ENCODE measurements around the gene KCNK6.
"Not testable (repeated sequence)": the region's sequence is repeated elsewhere in the genome, so short reads cannot be mapped to it uniquely, and the experiment has no call there.

The KCNK6 gene

GRCh38 chr19:38337360-38337653, 17.7 kb downstream of the KCNK6 start:
- Histone ChIP-seq H3K4me2 (ENCODE audit: low read length) (peak overlapping the region; percentile 74), H3F3A (ENCODE audit: insufficient read depth, low read length) (no peaks in the 10 kb centered on the region), H3K4me3 (ENCODE audit: low read depth, low read length, poor library complexity, severe bottlenecking) (peak overlapping the region; percentile 68), H3K36me3 (ENCODE audit: insufficient read depth, low read length) (no peaks in the 10 kb centered on the region), H3K4me1 (ENCODE audit: insufficient read depth, low read length, severe bottlenecking) (peaks cover 9% of the 10 kb centered on the region), H3K9me3 (ENCODE audit: low read length) (no peaks in the 10 kb centered on the region), H4K20me1 (ENCODE audit: insufficient read depth, low read length) (no peaks in the 10 kb centered on the region), H3K27me3 (ENCODE audit: insufficient read depth, low read length) (no peaks in the 10 kb centered on the region), H3K9ac (ENCODE audit: low read length) (peak overlapping the region; percentile 59), H3K79me2 (ENCODE audit: insufficient read depth, low read length) (no peaks in the 10 kb centered on the region), H3K27ac (ENCODE audit: low read depth, low read length, poor library complexity, severe bottlenecking) (peak overlapping the region; percentile 10), H2AFZ (ENCODE audit: low read length) (no peak overlapping the region), H3K9me2 (ENCODE audit: low read depth, low read length) (no peaks in the 10 kb centered on the region)
- TF ChIP-seq CTCF (IDR thresholded peaks at IDR 0.05; ENCODE audit: low read length) (no peak), EZH2 (IDR thresholded peaks at IDR 0.05; ENCODE audit: borderline replicate concordance, low read length) (no peak)

GRCh38 chr19:38339011-38339410, 19.4 kb downstream of the KCNK6 start:
- H3K27me3 ChIP-seq (ENCODE audit: insufficient read depth, low read length); H3K79me2 ChIP-seq (ENCODE audit: insufficient read depth, low read length); H3K4me2 ChIP-seq (ENCODE audit: low read length); H3F3A ChIP-seq (ENCODE audit: insufficient read depth, low read length); H3K4me3 ChIP-seq (ENCODE audit: low read depth, low read length, poor library complexity, severe bottlenecking); H3K9ac ChIP-seq (ENCODE audit: low read length); H2AFZ ChIP-seq (ENCODE audit: low read length); H3K36me3 ChIP-seq (ENCODE audit: insufficient read depth, low read length); H3K4me1 ChIP-seq (ENCODE audit: insufficient read depth, low read length, severe bottlenecking); H4K20me1 ChIP-seq (ENCODE audit: insufficient read depth, low read length); H3K9me2 ChIP-seq (ENCODE audit: low read depth, low read length); H3K9me3 ChIP-seq (ENCODE audit: low read length); H3K27ac ChIP-seq (ENCODE audit: low read depth, low read length, poor library complexity, severe bottlenecking): not testable (repeated sequence)

GRCh38 chr19:38340927-38341326, 21.3 kb downstream of the KCNK6 start:
- no peaks in the 10 kb centered on the region for H3K9me2 ChIP-seq (ENCODE audit: low read depth, low read length)
- H3K9ac ChIP-seq (ENCODE audit: low read length): no peak overlapping the region
- no peak overlapping the region for H3K4me2 ChIP-seq (ENCODE audit: low read length)
- no peaks in the 10 kb centered on the region for H3F3A ChIP-seq (ENCODE audit: insufficient read depth, low read length)
- H3K36me3 ChIP-seq (ENCODE audit: insufficient read depth, low read length): no peaks in the 10 kb centered on the region
- H3K4me1 ChIP-seq (ENCODE audit: insufficient read depth, low read length, severe bottlenecking): peaks cover 9% of the 10 kb centered on the region
- H3K9me3 ChIP-seq (ENCODE audit: low read length): no peaks in the 10 kb centered on the region
- H4K20me1 ChIP-seq (ENCODE audit: insufficient read depth, low read length): no peaks in the 10 kb centered on the region
- H3K4me3 ChIP-seq (ENCODE audit: low read depth, low read length, poor library complexity, severe bottlenecking): no peak overlapping the region
- no peak overlapping the region for H2AFZ ChIP-seq (ENCODE audit: low read length)
- H3K27me3 ChIP-seq (ENCODE audit: insufficient read depth, low read length): no peaks in the 10 kb centered on the region
- H3K27ac ChIP-seq (ENCODE audit: low read depth, low read length, poor library complexity, severe bottlenecking): no peak overlapping the region
- no peak for TF ChIP-seq EZH2 (IDR thresholded peaks at IDR 0.05; ENCODE audit: borderline replicate concordance, low read length)
- no peak for TF ChIP-seq CTCF (IDR thresholded peaks at IDR 0.05; ENCODE audit: low read length)
- no peaks in the 10 kb centered on the region for H3K79me2 ChIP-seq (ENCODE audit: insufficient read depth, low read length)

- Histone ChIP-seq H3K9me3 (ENCODE audit: low read length) (no peaks in the 10 kb centered on the region), H3K27me3 (ENCODE audit: insufficient read depth, low read length) (no peaks in the 10 kb centered on the region), H3K79me2 (ENCODE audit: insufficient read depth, low read length) (no peaks in the 10 kb centered on the region), H3K4me3 (ENCODE audit: low read depth, low read length, poor library complexity, severe bottlenecking) (no peak overlapping the region), H3K27ac (ENCODE audit: low read depth, low read length, poor library complexity, severe bottlenecking) (no peak overlapping the region), H3K9ac (ENCODE audit: low read length) (no peak overlapping the region), H3K36me3 (ENCODE audit: insufficient read depth, low read length) (no peaks in the 10 kb centered on the region), H4K20me1 (ENCODE audit: insufficient read depth, low read length) (no peaks in the 10 kb centered on the region), H3F3A (ENCODE audit: insufficient read depth, low read length) (no peaks in the 10 kb centered on the region), H3K4me2 (ENCODE audit: low read length) (no peak overlapping the region), H3K9me2 (ENCODE audit: low read depth, low read length) (no peaks in the 10 kb centered on the region), H2AFZ (ENCODE audit: low read length) (no peak overlapping the region), H3K4me1 (ENCODE audit: insufficient read depth, low read length, severe bottlenecking) (no peaks in the 10 kb centered on the region)
- TF ChIP-seq EZH2 (IDR thresholded peaks at IDR 0.05; ENCODE audit: borderline replicate concordance, low read length) (no peak), CTCF (IDR thresholded peaks at IDR 0.05; ENCODE audit: low read length) (no peak)
Observed at GRCh38 chr19:38346837-38347236, 27.2 kb downstream of the KCNK6 start.
